Measurements from ENCODE around the gene TMEM80.
"Not testable (repeated sequence)": the region's sequence is repeated elsewhere in the genome, so short reads cannot be mapped to it uniquely, and the experiment has no call there.

Gene TMEM80

GRCh38 chr11:695538-696248 lies at the start of gene TMEM80:
TSS of gene TMEM80 (plus strand) at chr11:695816. CDS start at chr11:695828, 12 bp downstream.
- H2AFZ ChIP-seq (ENCODE audit: low read length), result no peak within 1 kb of the TSS
- H3K9ac ChIP-seq (ENCODE audit: low read length), result peak within 1 kb of the TSS; percentile 98
- TF ChIP-seq EZH2 (IDR thresholded peaks at IDR 0.05; ENCODE audit: borderline replicate concordance, low read length) (no peak), CTCF (IDR thresholded peaks at IDR 0.05; ENCODE audit: low read length) (no peak)
- H3K79me2 ChIP-seq (ENCODE audit: insufficient read depth, low read length), result no peaks in the 10 kb centered on the region
- no peaks in the 10 kb centered on the region for H3K27me3 ChIP-seq (ENCODE audit: insufficient read depth, low read length)
- peak within 1 kb of the TSS; percentile 74 for H3K4me2 ChIP-seq (ENCODE audit: low read length)
- H4K20me1 ChIP-seq (ENCODE audit: insufficient read depth, low read length), result no peaks in the 10 kb centered on the region
- H3K4me3 ChIP-seq (ENCODE audit: low read depth, low read length, poor library complexity, severe bottlenecking), result peak within 1 kb of the TSS; percentile 89
- H3K9me2 ChIP-seq (ENCODE audit: low read depth, low read length), result no peaks in the 10 kb centered on the region
- H3K27ac ChIP-seq (ENCODE audit: low read depth, low read length, poor library complexity, severe bottlenecking), result peak within 1 kb of the TSS; percentile 96
- no peaks in the 10 kb centered on the region for H3F3A ChIP-seq (ENCODE audit: insufficient read depth, low read length)
- H3K4me1 ChIP-seq (ENCODE audit: insufficient read depth, low read length, severe bottlenecking), result peaks cover 37% of the 10 kb centered on the region
- no peaks in the 10 kb centered on the region; the same call in 1 of the 2 replicates for H3K36me3 ChIP-seq (ENCODE audit: insufficient read depth, low read length)
- H3K9me3 ChIP-seq (ENCODE audit: low read length), result no peaks in the 10 kb centered on the region

- H3K9me2 ChIP-seq (ENCODE audit: low read depth, low read length), result no peaks in the 10 kb centered on the region
- TF ChIP-seq EZH2 (IDR thresholded peaks at IDR 0.05; ENCODE audit: borderline replicate concordance, low read length) (no peak), CTCF (IDR thresholded peaks at IDR 0.05; ENCODE audit: low read length) (no peak)
- no peaks in the 10 kb centered on the region for H3K9me3 ChIP-seq (ENCODE audit: low read length)
- no peak overlapping the region for H3K4me3 ChIP-seq (ENCODE audit: low read depth, low read length, poor library complexity, severe bottlenecking)
- H3K4me1 ChIP-seq (ENCODE audit: insufficient read depth, low read length, severe bottlenecking), result peaks cover 18% of the 10 kb centered on the region
- no peaks in the 10 kb centered on the region for H3K27me3 ChIP-seq (ENCODE audit: insufficient read depth, low read length)
- peak overlapping the region; percentile 47 for H3K27ac ChIP-seq (ENCODE audit: low read depth, low read length, poor library complexity, severe bottlenecking)
- no peak overlapping the region for H3K9ac ChIP-seq (ENCODE audit: low read length)
- no peaks in the 10 kb centered on the region for H3F3A ChIP-seq (ENCODE audit: insufficient read depth, low read length)
- no peaks in the 10 kb centered on the region for H3K79me2 ChIP-seq (ENCODE audit: insufficient read depth, low read length)
- peaks cover 16% of the 10 kb centered on the region for H3K36me3 ChIP-seq (ENCODE audit: insufficient read depth, low read length)
- no peak overlapping the region for H3K4me2 ChIP-seq (ENCODE audit: low read length)
- H4K20me1 ChIP-seq (ENCODE audit: insufficient read depth, low read length), result no peaks in the 10 kb centered on the region
- H2AFZ ChIP-seq (ENCODE audit: low read length), result no peak overlapping the region
Measured at GRCh38 chr11:646214-646613, 49.4 kb upstream of the TMEM80 start.

GRCh38 chr11:647672-648158 lies 47.9 kb upstream of the TMEM80 start:
- peaks cover 16% of the 10 kb centered on the region for H3K36me3 ChIP-seq (ENCODE audit: insufficient read depth, low read length)

GRCh38 chr11:650482-650881 lies 45.1 kb upstream of the TMEM80 start:
- Histone ChIP-seq H3K27me3 (ENCODE audit: insufficient read depth, low read length) (no peaks in the 10 kb centered on the region), H2AFZ (ENCODE audit: low read length) (no peak overlapping the region), H3K36me3 (ENCODE audit: insufficient read depth, low read length) (peaks cover 19% of the 10 kb centered on the region), H3K79me2 (ENCODE audit: insufficient read depth, low read length) (no peaks in the 10 kb centered on the region), H3K9ac (ENCODE audit: low read length) (no peak overlapping the region), H4K20me1 (ENCODE audit: insufficient read depth, low read length) (no peaks in the 10 kb centered on the region), H3F3A (ENCODE audit: insufficient read depth, low read length) (no peaks in the 10 kb centered on the region), H3K4me2 (ENCODE audit: low read length) (no peak overlapping the region), H3K9me3 (ENCODE audit: low read length) (no peaks in the 10 kb centered on the region), H3K4me1 (ENCODE audit: insufficient read depth, low read length, severe bottlenecking) (peaks cover 15% of the 10 kb centered on the region), H3K4me3 (ENCODE audit: low read depth, low read length, poor library complexity, severe bottlenecking) (no peak overlapping the region), H3K27ac (ENCODE audit: low read depth, low read length, poor library complexity, severe bottlenecking) (no peak overlapping the region), H3K9me2 (ENCODE audit: low read depth, low read length) (no peaks in the 10 kb centered on the region)
- TF ChIP-seq EZH2 (IDR thresholded peaks at IDR 0.05; ENCODE audit: borderline replicate concordance, low read length) (no peak), CTCF (IDR thresholded peaks at IDR 0.05; ENCODE audit: low read length) (no peak)

More at GRCh38 chr11:647672-648158, 47.9 kb upstream of the TMEM80 start:
- H3K9me2 ChIP-seq (ENCODE audit: low read depth, low read length); H3F3A ChIP-seq (ENCODE audit: insufficient read depth, low read length); H3K9me3 ChIP-seq (ENCODE audit: low read length); H3K4me2 ChIP-seq (ENCODE audit: low read length); H2AFZ ChIP-seq (ENCODE audit: low read length); H4K20me1 ChIP-seq (ENCODE audit: insufficient read depth, low read length); H3K9ac ChIP-seq (ENCODE audit: low read length); H3K79me2 ChIP-seq (ENCODE audit: insufficient read depth, low read length); H3K4me3 ChIP-seq (ENCODE audit: low read depth, low read length, poor library complexity, severe bottlenecking); H3K27me3 ChIP-seq (ENCODE audit: insufficient read depth, low read length); H3K27ac ChIP-seq (ENCODE audit: low read depth, low read length, poor library complexity, severe bottlenecking): not testable (repeated sequence)
- H3K4me1 ChIP-seq (ENCODE audit: insufficient read depth, low read length, severe bottlenecking), result peaks cover 18% of the 10 kb centered on the region

GRCh38 chr11:653136-653535 lies 42.5 kb upstream of the TMEM80 start:
- not testable (repeated sequence) for H3F3A ChIP-seq (ENCODE audit: insufficient read depth, low read length); H2AFZ ChIP-seq (ENCODE audit: low read length); H4K20me1 ChIP-seq (ENCODE audit: insufficient read depth, low read length); H3K27ac ChIP-seq (ENCODE audit: low read depth, low read length, poor library complexity, severe bottlenecking); H3K4me1 ChIP-seq (ENCODE audit: insufficient read depth, low read length, severe bottlenecking); H3K9me3 ChIP-seq (ENCODE audit: low read length); H3K9me2 ChIP-seq (ENCODE audit: low read depth, low read length); H3K4me2 ChIP-seq (ENCODE audit: low read length); H3K79me2 ChIP-seq (ENCODE audit: insufficient read depth, low read length); H3K27me3 ChIP-seq (ENCODE audit: insufficient read depth, low read length); H3K4me3 ChIP-seq (ENCODE audit: low read depth, low read length, poor library complexity, severe bottlenecking); H3K9ac ChIP-seq (ENCODE audit: low read length)
- H3K36me3 ChIP-seq (ENCODE audit: insufficient read depth, low read length), result peaks cover 19% of the 10 kb centered on the region
